H1 (cell line): ENCODE data around the gene IL12RB2.

Source experiments
- BACH1 ChIP-seq: IDR thresholded peaks from 2 replicates; pipeline ENCODE4 v1.6.1; 2012; ENCODE audit warnings: low read length, improper control_type of control experiment
- CHD2 ChIP-seq: IDR thresholded peaks from 2 replicates; pipeline ENCODE4 v1.6.1; 2012; ENCODE audit warnings: low read length, improper control_type of control experiment
- CREB1 ChIP-seq: IDR thresholded peaks from 2 replicates; pipeline ENCODE4 v1.6.1; 2012; ENCODE audit warnings: inconsistent platforms
- CTCF ChIP-seq, 3 experiments: IDR thresholded peaks; 1 replicate in 2 of 3; 2 replicates in 1 of 3; pipeline versions ENCODE4 v1.5.1 to v1.6.1; 2011; ENCODE audit warnings: low read length in 3 of 3, mild to moderate bottlenecking in 3 of 3, inconsistent platforms in 2 of 3, low read depth in 1 of 3, moderate library complexity in 1 of 3; ENCODE audit not compliant: insufficient read depth in 1 of 3; ENCODE audit errors: control extremely low read depth in 1 of 3
- JUN ChIP-seq: IDR thresholded peaks from 2 replicates; pipeline ENCODE4 v1.6.1; 2011; ENCODE audit warnings: low read depth, mild to moderate bottlenecking, improper control_type of control experiment, low read length
- JUND ChIP-seq: IDR thresholded peaks from 2 replicates; pipeline ENCODE4 v1.6.1; 2011; ENCODE audit warnings: mild to moderate bottlenecking, improper control_type of control experiment, low read length
- POLR2A ChIP-seq, 2 experiments: IDR thresholded peaks; 1 replicate in 1 of 2; 2 replicates in 1 of 2; pipeline ENCODE4 v1.6.1; 2011; ENCODE audit warnings: low read depth in 2 of 2, low read length in 2 of 2, mild to moderate bottlenecking in 2 of 2; ENCODE audit errors: control extremely low read depth in 1 of 2
- POLR2AphosphoS5 ChIP-seq: IDR thresholded peaks from 2 replicates; pipeline ENCODE4 v1.6.1; 2011; ENCODE audit warnings: low read depth, low read length
- TAF1 ChIP-seq: IDR thresholded peaks from 2 replicates; pipeline ENCODE4 v1.6.1; 2011; ENCODE audit warnings: mild to moderate bottlenecking, low read depth, low read length
- TF ChIP-seq, protein P1 (sequence below): IDR thresholded peaks from 2 replicates; pipeline ENCODE4 v1.6.1; 2012; ENCODE audit warnings: inconsistent platforms

GRCh38 chr1:67376381-67376780 is 68.7 kb downstream of the IL12RB2 start:
- no peak for TF ChIP-seq CHD2
- TF ChIP-seq CREB1, result no peak
- no peak for TF ChIP-seq JUND
- TF ChIP-seq CTCF (IDR thresholded peaks at IDR 0.05; ENCODE audit: control extremely low read depth in 1 of 3, insufficient read depth in 1 of 3, low read depth in 1 of 3, low read length in 3 of 3), result no peak
- TF ChIP-seq, protein P1, sequence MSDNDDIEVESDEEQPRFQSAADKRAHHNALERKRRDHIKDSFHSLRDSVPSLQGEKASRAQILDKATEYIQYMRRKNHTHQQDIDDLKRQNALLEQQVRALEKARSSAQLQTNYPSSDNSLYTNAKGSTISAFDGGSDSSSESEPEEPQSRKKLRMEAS, result no peak
- no peak for TF ChIP-seq JUN
- TF ChIP-seq BACH1, result no peak
- no peak for TF ChIP-seq TAF1
- TF ChIP-seq POLR2A (IDR thresholded peaks at IDR 0.05; ENCODE audit: control extremely low read depth in 1 of 2, low read depth in 2 of 2, low read length in 2 of 2), result no peak
- no peak for TF ChIP-seq POLR2AphosphoS5
